ENCODE data around the gene GNG2. TPM values are rescaled to one million over a fixed set of nuclear protein-coding genes. Genes with fewer than 3 reads are reported as not detected.

The GNG2 gene
- total RNA-seq, 1 experiment from 2014 or later, result 0.33 TPM

DNA sequence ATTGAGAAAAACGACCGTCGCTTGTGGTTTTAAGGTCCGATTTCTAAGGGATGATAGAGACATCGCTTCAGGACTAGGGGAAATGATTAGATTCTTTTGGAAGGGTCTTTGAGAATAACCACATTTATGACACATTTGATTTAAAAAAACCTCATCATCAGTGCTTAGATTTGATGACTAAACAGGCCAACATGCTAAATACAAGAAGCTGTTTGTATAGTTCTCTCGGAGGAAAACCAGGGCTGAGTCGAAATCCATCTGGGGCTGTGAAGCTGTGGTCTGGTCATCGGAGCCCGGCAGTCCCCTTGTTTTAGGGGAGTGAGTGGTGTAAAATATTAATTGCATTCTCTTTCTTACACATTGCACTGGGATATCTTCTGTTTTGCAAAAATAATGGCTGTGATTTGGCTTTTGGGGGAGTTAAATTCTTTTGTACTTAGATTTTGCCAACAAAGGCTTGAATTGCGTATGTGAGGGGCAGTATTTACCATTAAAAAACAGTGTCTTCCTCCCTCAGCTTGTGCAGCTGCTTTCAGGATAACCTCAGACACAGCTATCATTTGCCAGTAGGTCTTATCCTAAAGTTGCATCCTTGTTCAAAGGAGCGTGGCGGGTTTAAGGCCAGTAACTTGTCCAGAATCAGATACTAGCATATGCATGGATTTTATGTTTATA is 550 bp downstream of the GNG2 start:
- DNase-seq, result no peak
- Histone ChIP-seq H3K79me2 (ENCODE audit: low read depth) (no peaks in the 10 kb centered on the region), H2AFZ (peak overlapping the region; percentile 77), H3K4me1 (replicated peaks; ENCODE audit: insufficient read depth) (peaks cover 13% of the 10 kb centered on the region; the same call in 1 of the 2 replicates), H3K27ac (no peak overlapping the region), H3K36me3 (ENCODE audit: low read depth) (no peaks in the 10 kb centered on the region), H4K20me1 (ENCODE audit: insufficient read depth) (no peaks in the 10 kb centered on the region), H3K9me3 (ENCODE audit: insufficient read depth, low read depth) (no peaks in the 10 kb centered on the region), H3F3A (ENCODE audit: insufficient read depth, low read depth) (no peaks in the 10 kb centered on the region), H3K27me3 (ENCODE audit: insufficient read depth, low read depth) (no peaks in the 10 kb centered on the region), H3K4me2 (peak overlapping the region; percentile 69), H3K4me3 (peak overlapping the region; percentile 46; the same call in 1 of the 2 replicates), H3K9me2 (ENCODE audit: insufficient read depth) (no peaks in the 10 kb centered on the region)
- TF ChIP-seq CTCF (conservative IDR thresholded peaks at IDR 0.05) (no peak), EZH2 (IDR thresholded peaks at IDR 0.05; ENCODE audit: low read depth) (no peak)
- ChIA-PET POLR2A (ENCODE audit: unreplicated experiment) (interaction anchor here (0.6 to 1.0 kb wide), 3 partner anchors 12 to 1087 kb away, joined by 3 to 6 read pairs (median 3); no protein-coding TSS in a partner anchor), CTCF (interaction anchor here (0.6 kb wide), 1 partner anchor 110 kb away, joined by 9 read pairs; no protein-coding TSS in a partner anchor)
- no TSS peak for BruUV-seq (replicated peaks)
- intact Hi-C loops (cut with micrococcal nuclease; ENCODE audit: unreplicated experiment), result no loop called here

GRCh38 chr14:51862176-51862796 is 1.9 kb downstream of the GNG2 start:
- DNase-seq, result no peak
- no peaks in the 10 kb centered on the region for H3K9me2 ChIP-seq (ENCODE audit: insufficient read depth)
- peaks cover 15% of the 10 kb centered on the region; the same call in 1 of the 2 replicates for H3K4me1 ChIP-seq (replicated peaks; ENCODE audit: insufficient read depth)
- H3K27me3 ChIP-seq (ENCODE audit: insufficient read depth, low read depth), result no peaks in the 10 kb centered on the region
- TF ChIP-seq EZH2 (IDR thresholded peaks at IDR 0.05; ENCODE audit: low read depth), result no peak
- no peak for TF ChIP-seq CTCF (conservative IDR thresholded peaks at IDR 0.05)
- no peak overlapping the region for H2AFZ ChIP-seq
- no peak overlapping the region for H3K4me3 ChIP-seq
- H3F3A ChIP-seq (ENCODE audit: insufficient read depth, low read depth), result no peaks in the 10 kb centered on the region
- no peak overlapping the region for H3K27ac ChIP-seq
- no peaks in the 10 kb centered on the region for H3K79me2 ChIP-seq (ENCODE audit: low read depth)
- BruUV-seq (replicated peaks), result no TSS peak
- intact Hi-C loops (cut with micrococcal nuclease; ENCODE audit: unreplicated experiment), result no loop called here
- POLR2A ChIA-PET (ENCODE audit: unreplicated experiment), result no interaction called here
- H3K9me3 ChIP-seq (ENCODE audit: insufficient read depth, low read depth), result no peaks in the 10 kb centered on the region
- no peaks in the 10 kb centered on the region for H4K20me1 ChIP-seq (ENCODE audit: insufficient read depth)
- H3K36me3 ChIP-seq (ENCODE audit: low read depth), result no peaks in the 10 kb centered on the region
- CTCF ChIA-PET, result no interaction called here
- no peak overlapping the region for H3K4me2 ChIP-seq

- Histone ChIP-seq H2AFZ (no peak overlapping the region), H3K4me1 (replicated peaks; ENCODE audit: insufficient read depth) (peaks cover 15% of the 10 kb centered on the region; the same call in 1 of the 2 replicates), H3K36me3 (ENCODE audit: low read depth) (no peaks in the 10 kb centered on the region), H3K4me3 (no peak overlapping the region), H3K27me3 (ENCODE audit: insufficient read depth, low read depth) (no peaks in the 10 kb centered on the region), H3F3A (ENCODE audit: insufficient read depth, low read depth) (no peaks in the 10 kb centered on the region), H3K4me2 (no peak overlapping the region), H3K27ac (no peak overlapping the region), H3K9me3 (ENCODE audit: insufficient read depth, low read depth) (no peaks in the 10 kb centered on the region), H3K9me2 (ENCODE audit: insufficient read depth) (no peaks in the 10 kb centered on the region), H4K20me1 (ENCODE audit: insufficient read depth) (no peaks in the 10 kb centered on the region), H3K79me2 (ENCODE audit: low read depth) (no peaks in the 10 kb centered on the region)
- no TSS peak for BruUV-seq (replicated peaks)
- CTCF ChIA-PET, result interaction anchor here (0.7 kb wide), 1 partner anchor 44 kb away, joined by 4 read pairs; no protein-coding TSS in a partner anchor
- POLR2A ChIA-PET (ENCODE audit: unreplicated experiment), result no interaction called here
- TF ChIP-seq EZH2 (IDR thresholded peaks at IDR 0.05; ENCODE audit: low read depth) (no peak), CTCF (conservative IDR thresholded peaks at IDR 0.05) (no peak)
- intact Hi-C loops (cut with micrococcal nuclease; ENCODE audit: unreplicated experiment), result no loop called here
- DNase-seq, result no peak
Measured at GRCh38 chr14:51862860-51863259, 2.4 kb downstream of the GNG2 start.

Data from PC-9 (cell line).